ENCODE data around the gene SERPINA6.
"Not testable (repeated sequence)": the region's sequence is repeated elsewhere in the genome, so short reads cannot be mapped to it uniquely, and the experiment has no call there.

SERPINA6 gene, protein sequence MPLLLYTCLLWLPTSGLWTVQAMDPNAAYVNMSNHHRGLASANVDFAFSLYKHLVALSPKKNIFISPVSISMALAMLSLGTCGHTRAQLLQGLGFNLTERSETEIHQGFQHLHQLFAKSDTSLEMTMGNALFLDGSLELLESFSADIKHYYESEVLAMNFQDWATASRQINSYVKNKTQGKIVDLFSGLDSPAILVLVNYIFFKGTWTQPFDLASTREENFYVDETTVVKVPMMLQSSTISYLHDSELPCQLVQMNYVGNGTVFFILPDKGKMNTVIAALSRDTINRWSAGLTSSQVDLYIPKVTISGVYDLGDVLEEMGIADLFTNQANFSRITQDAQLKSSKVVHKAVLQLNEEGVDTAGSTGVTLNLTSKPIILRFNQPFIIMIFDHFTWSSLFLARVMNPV

DNA sequence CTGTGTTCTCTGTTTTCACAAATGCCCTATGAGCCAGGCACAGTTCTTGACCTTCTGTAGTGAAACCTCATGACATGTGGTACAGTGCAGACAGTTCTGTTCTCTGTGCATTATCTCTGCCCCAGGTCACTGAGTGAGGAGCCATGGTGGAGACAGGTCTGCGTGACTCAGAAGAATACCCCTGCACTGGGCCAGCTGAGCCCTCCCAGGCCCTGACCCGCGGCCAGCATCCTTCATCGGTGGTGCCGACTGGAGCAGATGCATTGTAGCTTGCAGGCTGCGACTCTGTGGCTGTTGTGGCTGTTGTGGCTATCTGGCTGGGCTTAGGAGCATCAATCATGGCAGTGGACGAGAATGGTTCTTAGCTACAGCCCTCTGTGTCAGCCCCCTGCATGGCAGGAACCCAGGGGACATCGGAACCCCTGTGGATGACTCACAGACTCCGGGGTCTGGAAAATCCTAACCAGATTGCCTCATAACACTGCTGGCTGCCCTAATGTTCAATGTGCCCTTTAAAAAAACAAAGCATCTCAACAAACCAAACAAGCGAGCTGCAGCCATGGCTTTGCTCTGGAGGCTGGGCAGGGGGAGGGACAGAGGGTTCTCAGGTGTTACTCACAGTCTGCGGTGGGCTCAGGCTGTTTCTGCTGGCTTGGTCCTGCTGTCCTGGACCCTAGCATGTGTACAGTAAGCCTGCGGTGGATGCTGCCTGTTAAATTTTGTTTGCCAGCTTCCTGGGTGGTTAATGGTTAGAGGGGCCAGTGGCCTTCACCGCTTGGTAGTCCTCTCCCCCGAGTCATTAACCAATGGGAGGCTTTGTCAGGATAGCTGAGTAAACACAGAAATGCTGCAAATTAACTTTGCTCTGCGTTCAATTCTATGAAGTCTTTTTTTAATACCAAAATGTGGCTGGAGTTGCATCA lies at the start of gene SERPINA6:
SERPINA6 (minus strand) TSS at position 689 of the 923 bp plus-strand sequence. CDS start 8,688 bp downstream, outside the sequence.
- no peak for DNase-seq

DNA sequence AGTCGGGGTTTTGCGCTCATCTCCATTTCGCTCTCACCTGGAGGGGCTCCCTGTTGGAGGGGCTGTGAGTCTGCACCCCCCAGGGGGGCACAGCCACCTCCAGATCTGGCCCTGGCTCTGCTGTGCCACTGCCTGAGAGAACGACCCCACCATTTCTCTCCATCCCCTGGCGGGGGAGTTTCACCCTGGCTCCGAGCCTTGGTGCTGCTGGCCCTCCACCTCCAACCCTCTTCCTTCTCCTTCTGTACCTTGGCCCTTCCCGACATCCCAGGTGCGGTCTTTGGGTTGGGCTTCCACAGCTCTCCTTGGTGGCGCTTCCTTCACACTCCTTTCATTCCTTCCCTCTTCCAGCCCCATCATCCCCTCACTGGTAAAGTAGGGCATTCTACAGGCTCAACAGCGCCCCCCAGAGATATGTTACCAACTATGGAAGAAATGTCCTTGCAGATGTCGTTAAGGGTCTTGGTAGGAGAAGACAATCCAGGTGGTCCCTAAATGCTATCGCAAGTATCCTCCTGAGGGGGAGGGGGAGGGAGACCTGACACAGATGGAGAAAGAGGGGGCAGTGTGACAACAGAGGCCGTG lies 49.0 kb upstream of the SERPINA6 start:
- no peak for DNase-seq

DNA sequence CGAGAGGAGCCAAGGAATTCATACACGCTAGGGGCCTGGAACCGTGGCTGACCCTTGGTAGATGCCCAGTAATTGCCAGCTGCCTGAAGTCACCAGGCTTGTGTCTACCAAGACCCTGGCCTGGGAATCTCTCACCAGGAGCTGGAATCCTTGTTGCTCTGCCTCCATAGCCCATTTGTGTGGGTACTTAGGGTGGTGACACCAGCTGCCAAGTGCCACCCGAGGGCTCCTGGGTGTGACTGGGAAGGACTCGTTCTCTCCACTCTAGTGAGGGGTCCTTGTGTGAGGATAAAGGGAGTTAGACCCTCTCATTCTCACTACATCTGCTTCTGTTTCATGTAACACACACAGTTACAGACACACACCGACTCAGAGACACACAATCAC lies 47.4 kb upstream of the SERPINA6 start:
- DNase-seq: no peak

DNA sequence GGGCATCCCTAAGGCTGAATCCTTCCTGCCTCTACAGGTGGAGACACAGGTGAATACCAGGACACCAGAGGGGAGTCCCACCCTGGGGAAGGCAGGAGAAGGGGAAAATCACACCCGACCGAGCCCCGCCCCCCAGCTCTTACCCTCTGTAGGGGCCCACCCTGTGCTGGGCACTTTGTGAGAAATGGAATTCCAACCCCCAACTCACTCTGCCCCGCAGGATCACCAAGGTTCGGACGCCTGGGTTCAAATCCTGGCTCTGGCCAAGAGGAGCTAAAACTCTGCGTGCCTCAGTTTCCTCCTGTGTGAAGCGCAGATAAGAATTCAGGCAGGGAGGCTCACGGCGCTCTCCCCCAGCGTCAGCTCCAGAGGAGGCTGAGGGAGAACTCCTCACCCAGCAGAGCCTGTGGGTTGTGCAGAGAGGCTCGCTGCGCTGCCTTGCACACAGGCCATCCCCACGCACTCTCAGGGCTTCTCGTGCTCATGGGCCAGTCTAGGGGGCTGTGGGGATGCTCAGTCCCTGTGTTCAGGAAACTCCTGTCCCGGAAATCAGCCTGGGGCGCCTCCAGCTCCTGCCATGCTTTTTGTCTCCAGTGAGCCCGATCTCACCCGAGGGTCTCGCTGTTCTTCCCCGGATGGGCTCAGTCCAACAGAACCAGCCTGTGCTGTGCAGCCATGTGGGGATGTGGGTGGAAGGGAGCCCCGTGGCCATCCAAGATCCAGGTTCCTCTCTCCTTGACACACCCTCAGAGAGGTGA lies 46.8 kb upstream of the SERPINA6 start:
- not testable (repeated sequence) for DNase-seq

DNA sequence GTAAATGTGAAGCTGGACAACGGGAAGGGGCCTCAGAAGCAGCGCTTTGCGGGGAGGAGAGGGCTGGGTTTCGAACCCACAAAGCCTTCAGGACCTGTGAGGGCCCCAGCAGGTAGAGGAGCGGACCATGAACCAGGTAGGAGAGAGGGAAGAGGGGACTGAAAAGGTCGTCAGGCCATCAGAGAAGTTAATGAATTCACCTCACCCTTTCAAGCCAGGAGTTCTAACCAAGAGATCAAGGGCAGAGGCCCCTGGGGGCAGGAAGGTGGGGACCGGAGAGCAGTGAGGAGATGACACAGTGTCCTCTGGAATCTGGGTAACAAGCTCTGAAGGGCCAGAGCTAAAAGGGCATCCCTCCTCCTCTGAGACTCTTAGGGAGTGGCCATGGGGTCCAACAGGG lies 45.8 kb upstream of the SERPINA6 start:
- no peak for DNase-seq

DNA sequence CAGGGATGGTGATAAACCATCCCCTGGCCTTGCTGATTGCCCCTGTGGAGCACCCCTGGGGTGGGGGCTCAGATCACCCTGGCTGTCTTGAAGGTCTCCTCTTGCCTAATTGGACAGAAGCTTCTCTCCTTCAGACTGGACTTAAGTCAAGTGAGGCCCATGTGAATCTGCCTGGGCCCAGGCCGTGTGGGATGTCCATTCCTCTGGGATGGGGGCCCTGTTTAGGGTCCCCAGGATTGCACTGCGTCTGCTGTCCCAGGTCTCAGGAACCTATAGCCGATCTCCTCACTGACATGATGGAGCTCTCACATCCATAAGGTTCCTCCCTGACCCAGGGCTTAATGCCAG lies 45.1 kb upstream of the SERPINA6 start:
- no peak for DNase-seq

DNA sequence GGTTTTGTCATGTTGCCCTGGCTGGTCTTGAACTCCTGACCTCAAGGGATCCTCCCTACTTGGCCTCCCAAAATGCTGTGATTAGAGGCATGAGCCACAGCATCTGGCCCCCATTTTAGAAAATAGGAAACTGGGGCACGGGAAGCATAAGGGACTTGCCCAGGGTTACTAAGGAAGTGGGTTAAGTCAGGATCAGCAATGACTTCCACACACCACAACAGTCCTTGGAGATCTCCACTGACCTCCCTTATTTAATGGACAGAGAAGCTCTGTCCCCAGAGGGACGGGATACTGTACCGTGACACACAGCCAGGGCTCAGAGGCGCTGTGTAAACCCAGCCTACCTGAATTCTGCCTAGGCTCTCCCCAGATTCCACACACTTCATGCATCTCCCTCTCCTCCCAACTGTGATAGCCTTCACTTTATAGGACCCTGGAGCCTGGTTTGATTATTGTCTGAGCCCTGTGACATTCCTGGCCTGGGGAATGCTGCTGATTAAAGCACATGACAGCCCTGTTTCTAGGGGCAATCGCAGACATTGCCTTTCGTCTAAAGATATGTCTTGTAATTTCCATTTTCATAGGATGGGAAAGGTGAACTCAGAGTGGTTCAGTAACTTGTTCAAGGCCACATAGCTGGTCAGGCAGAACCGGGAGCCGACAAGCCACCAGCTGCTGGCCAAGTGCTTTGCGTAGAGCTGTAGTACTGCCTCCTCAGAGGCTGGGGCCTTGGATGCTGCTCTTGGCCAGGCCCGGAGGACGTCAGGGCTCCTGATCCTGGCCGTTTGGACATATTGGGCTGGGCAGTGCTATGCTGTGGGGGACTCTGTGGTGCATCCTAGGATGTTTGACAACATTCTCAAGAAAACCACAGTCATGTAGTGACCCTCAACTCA lies 44.5 kb upstream of the SERPINA6 start:
- DNase-seq: no peak

DNA sequence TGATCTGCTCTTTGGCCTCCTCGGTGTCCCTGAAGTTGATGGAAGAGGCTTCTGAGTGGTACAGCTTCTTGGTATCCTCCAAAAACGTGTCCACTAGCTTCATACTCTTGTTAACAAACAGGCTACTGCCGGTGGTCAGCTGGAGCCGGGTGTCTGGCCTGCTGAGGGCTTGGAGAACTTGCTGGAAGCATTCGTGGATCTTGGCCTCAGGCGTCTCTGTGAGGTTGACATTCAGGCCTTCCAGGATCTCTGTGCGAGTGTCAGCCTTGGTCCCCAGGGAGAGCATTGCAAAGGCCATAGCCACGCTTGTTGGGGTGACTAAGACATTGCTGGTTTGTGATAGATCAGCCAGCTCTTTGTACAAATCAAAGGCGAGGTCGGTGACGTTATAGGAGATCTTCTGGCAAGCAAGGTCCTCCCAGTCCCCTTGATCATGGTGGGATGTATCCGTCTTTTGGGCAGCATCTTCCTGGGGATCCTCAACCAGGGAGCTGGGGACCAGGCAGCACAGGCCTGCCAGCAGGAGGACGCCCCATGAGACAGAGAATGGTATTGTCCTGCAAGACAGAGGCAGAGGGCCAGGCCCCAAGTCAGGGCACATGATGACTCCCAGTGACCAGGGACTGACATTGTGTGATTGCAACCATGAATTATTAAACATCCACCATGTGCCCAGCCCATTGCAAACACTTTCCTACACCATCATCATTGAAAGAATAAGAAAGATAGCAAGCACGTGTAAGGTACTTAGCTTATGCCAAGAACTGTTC lies 43.2 kb upstream of the SERPINA6 start, which contains the start of gene SERPINA2:
SERPINA2 (minus strand) TSS at position 553 of the 770 bp plus-strand sequence.
- DNase-seq: no peak

DNA sequence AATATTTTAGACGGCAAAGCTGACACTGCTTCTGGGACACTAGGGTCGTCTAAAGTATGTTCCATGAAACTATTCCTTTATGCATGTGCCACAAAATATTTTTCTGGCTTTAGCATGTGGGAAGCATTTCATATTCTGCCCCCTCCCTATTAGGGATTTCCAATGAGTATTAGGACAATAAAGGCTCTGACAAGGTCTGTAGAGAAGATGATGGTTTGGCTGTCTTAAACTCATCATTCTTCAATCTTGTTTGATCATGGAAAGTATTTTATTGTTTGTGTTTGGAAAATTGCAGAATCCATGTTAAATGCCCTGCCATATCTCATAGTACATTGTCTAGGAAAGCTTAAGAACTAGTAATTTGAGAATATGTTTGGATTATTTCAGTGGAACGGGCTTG lies 42.5 kb upstream of the SERPINA6 start:
- DNase-seq: no peak

DNA sequence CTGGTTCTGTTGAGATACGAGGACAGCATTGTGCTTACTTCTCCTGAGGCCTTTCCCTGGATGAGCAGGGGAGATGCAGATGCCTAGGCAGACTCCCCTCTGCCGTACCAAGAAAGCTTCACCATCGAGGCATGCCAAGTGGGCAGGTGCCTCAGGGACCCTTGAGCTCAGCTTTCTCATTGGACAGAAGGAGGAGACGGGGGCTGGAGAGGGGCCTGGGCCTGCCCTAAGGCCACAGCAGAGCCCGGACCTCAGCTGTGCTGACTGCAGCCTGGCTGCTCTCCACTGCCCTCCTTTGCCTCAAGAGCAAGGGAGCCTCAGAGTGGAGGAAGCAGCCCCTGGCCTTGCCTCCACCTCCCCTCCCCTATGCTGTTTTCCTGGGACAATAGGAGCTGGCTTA lies 41.8 kb upstream of the SERPINA6 start:
- no peak for DNase-seq

DNA sequence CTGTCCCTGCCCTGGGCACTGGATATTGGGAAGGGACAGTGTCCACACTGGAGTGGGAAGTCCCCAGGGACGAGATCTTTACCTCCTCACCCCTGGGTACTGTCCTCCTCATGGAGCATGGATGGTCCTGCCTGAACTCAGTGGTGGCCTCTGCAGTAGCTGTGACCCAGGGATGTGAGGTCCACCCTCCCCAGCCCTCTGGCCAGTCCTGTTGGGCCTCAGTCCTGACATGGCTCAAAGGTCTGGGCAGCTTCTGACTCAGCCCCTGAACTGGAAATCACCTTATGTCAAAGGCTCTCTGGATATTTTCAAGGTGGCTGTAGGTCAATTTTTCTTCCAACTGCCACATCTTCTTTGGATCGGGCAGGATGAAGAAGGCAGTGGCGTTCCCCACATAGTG lies 40.9 kb upstream of the SERPINA6 start:
- DNase-seq: no peak

DNA sequence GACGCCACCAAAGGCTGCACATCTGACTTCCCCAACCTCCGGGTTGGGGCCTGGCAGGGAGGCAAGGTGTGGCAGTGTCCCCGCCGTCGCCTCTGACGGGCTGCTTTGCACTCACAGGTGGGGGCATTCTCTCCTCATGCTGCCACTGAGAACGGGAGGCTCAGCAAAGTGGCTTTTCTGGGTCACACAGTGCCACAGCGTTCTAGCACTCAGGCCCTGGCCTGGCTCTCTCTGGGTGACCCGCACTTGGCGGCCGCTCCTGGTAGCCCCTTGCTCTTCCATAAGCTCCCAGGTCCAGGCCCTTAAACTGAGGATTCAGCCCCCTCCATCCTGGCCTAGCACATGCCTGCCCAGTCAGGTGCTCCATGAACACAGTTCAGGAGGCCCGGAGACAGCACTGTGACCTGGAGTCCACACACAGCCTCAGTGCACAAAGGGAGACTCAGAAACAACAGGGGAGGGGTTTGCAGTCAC lies 40.1 kb upstream of the SERPINA6 start:
- DNase-seq: no peak

DNA sequence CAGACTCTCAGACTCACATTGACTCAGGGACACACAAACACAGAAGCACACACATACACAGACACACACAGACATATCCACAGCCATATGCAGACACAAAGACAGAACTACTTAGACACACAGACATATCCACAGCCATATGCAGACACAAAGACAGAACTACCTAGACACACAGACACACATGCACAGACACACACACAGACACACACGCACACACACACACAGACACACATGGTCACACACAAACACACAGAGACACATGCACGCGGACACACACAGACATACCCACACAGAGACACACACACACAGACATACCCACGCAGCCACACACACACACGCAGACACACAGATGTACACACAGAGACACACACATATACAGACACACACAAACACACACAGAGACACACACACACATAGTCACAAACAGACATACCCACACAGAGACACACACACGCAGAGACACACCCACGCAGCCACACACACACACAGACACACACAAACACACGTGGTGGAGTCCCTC lies 39.5 kb upstream of the SERPINA6 start:
- no peak for DNase-seq

DNA sequence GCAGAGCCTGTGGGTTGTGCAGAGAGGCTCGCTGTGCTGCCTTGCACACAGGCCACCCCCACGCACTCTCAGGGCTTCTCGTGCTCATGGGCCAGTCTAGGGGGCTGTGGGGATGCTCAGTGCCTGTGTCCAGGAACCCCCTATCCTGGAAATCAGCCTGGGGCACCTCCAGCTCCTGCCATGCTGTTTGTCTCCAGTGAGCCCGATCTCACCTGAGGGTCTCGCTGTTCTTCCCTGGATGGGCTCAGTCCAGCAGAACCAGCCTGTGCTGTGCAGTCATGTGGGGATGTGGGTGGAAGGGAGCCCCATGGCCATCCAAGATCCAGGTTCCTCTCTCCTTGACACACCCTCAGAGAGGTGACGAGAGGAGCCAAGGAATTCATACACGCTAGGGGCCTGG lies 38.5 kb upstream of the SERPINA6 start:
- DNase-seq: no peak

DNA sequence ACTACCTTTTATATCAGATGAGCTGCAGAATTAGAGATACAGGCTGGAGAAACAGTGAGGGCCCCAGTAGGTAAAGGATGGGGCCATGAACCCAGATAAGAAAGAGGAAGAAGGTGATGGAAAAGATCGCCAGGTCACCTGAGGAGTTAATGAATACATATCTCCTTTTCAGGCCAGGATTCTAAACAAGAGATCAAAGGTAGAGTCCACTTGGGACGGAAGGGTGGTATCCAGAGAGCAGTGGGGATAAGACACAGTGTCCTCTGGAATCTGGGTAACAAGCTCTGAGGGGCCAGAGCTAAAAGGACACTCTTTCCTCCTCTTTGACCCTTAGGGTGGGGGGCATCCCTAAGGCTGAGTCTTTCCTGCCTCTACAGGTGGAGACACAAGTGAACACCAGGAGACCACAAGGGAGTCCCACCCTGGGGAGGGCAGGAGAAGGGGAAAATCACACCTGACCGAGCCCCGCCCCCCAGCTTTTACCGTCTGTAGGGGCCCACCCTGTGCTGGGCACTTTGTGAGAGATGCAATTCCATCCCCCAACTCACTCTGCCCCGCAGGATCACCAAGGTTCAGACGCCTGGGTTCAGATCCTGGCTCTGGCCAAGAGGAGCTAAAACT lies 37.9 kb upstream of the SERPINA6 start:
- no peak for DNase-seq

DNA sequence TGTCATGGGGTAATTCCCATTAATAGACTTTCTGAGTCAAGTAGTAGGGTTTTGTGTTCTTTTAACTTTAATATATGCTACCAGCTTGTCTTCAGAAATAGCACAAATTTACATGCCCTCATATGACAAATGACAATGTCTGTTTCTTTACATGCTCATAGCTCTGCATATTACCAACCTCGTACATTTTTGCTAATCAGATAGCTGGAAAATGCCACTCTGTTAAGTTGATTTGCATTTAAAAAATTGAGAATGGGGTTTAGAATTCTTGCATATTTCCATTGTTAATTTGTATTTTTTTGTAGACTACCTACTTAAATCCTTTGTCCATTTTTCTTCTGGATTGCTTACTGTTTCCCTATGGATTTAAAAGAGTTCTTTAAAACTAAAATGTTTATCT lies 34.0 kb upstream of the SERPINA6 start:
- DNase-seq: no peak

DNA sequence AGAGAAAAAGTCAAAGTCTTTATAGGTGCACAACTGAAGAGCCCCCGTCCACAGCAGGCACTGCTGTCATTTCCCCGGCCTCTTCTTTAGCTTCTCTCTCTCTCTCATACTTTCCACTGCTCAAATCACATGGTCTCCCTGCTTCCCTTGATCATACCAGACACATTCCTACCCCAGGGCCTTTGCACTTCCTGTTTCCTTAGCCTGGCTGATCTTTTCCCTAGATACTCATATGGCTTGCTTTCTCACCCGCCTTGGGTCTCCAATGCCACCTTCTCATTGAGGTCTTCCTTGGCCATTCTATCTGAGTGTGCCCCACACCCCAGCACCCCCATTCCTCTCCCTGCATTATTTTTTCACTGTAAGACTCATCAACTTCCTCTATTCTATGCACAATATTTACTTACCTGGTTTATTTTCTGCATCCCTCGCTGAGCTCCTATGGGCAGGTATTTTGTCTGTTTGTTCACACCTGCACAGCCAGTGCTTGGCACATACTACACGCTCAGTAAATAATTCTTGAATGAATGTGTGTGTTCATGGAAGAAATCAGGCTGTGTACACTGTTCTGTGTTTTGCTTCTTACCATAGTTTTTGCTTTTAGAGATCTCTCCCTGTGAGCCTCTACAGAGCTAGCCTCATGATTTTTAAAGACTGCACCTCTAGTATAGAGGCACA lies 33.4 kb upstream of the SERPINA6 start:
- no peak for DNase-seq

DNA sequence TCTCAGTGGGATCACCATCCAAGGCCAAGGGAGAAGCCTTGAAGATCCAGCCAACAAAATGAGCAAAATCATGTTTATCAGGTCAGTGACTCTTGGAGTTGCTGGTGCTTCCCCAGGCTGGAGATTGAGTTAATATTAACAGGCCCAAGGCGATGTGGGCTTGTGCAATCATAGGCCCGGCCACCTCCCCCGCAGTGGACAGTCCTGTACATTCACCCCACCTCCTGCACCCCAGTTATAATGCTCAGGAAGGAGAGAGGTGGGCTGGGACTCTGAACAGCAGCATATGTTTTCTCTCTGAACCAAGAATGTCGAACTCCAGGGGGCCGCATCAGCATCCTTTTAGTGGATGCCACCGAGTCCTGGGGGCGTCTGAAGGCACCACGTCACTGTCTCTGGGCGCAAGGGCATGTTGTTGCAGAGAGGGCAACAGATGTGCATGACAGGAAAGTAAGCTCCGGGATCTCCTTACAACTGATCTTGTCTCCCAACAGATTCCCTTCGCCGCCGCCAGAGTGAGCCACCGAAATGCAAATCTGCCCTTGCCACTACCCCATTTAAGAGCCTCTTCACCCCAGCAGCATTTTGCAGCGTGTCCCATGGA lies 32.2 kb upstream of the SERPINA6 start:
- no peak for DNase-seq

DNA sequence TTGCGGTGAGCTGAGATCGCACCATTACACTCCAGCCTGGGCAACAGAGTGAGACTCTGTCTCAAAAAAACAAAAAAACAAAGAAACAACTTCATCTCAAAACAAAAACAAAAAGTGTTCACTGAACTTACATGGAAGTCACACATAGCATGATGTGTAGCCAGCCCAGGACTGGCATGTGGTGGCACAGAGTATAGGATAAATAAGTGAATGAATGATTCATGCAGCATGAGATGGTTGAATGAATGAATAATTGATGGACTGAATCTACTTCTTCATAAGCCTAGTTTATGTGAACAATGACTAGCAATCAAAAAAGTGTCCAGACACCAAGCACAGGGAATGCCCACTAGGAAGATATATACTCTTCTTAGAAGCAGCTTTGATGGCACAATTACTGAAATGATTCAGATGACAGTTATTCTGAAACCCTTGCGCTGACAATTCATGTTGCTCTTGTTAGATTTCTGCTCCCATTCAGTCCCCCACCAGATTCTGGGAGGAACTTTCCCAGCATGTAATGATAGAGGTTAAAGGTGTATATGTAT lies 31.6 kb upstream of the SERPINA6 start:
- no peak for DNase-seq
